GM23338 (cell line): ENCODE data around the gene CAMSAP1. TPM values are rescaled to one million over a fixed set of nuclear protein-coding genes. Genes with fewer than 3 reads are reported as not detected.

Experiments
- ATAC-seq: fragments of 200-7000 bp; cut with Tn5 transposase; 3 replicates; pipeline ENCODE4 v1.9.1; 2020
- DNase-seq: peaks from one replicate; pipeline ENCODE4 v3.0.0-alpha.2; 2015; ENCODE audit warnings: low spot score
- H2AFZ ChIP-seq: fragments of 200-600 bp; sonication (generic); 2 replicates; pipeline ENCODE4 v1.8.0; 2016; ENCODE audit warnings: antibody characterized with exemption, mild to moderate bottlenecking, moderate library complexity
- H3F3A ChIP-seq: fragments of 200-600 bp; sonication (generic); replicated peaks from 2 replicates; pipeline ENCODE4 v1.8.0; 2017; ENCODE audit warnings: antibody characterized with exemption, mixed run types, low read depth
- H3K27ac ChIP-seq: fragments of 200-600 bp; sonication (generic); 2 replicates; pipeline ENCODE4 v1.6.1; 2016; ENCODE audit warnings: low read depth
- H3K27me3 ChIP-seq: fragments of 200-600 bp; sonication (generic); 2 replicates; pipeline ENCODE4 v1.8.0; 2016; ENCODE audit warnings: mild to moderate bottlenecking, mixed run types, moderate library complexity; ENCODE audit not compliant: insufficient read depth
- H3K36me3 ChIP-seq: fragments of 200-600 bp; sonication (generic); 2 replicates; pipeline ENCODE4 v1.8.0; 2016; ENCODE audit warnings: mild to moderate bottlenecking; ENCODE audit not compliant: insufficient read depth
- H3K4me1 ChIP-seq: fragments of 200-600 bp; sonication (generic); 2 replicates; pipeline ENCODE4 v1.8.0; 2016; ENCODE audit warnings: mild to moderate bottlenecking, moderate library complexity; ENCODE audit not compliant: insufficient read depth
- H3K4me2 ChIP-seq: fragments of 200-600 bp; sonication (generic); 2 replicates; pipeline ENCODE4 v1.7.1; 2017; ENCODE audit warnings: mixed run types
- H3K4me3 ChIP-seq: fragments of 200-600 bp; sonication (generic); 2 replicates; pipeline ENCODE4 v1.6.1; 2016; ENCODE audit warnings: mixed run types
- H3K79me2 ChIP-seq: fragments of 200-600 bp; sonication (generic); replicated peaks from 2 replicates; pipeline ENCODE4 v1.8.0; 2017; ENCODE audit warnings: mild to moderate bottlenecking; ENCODE audit not compliant: insufficient read depth
- H3K9me2 ChIP-seq: fragments of 200-600 bp; sonication (generic); 2 replicates; pipeline ENCODE4 v1.8.0; 2017; ENCODE audit not compliant: insufficient read depth
- H4K20me1 ChIP-seq: fragments of 200-600 bp; sonication (generic); replicated peaks from 2 replicates; pipeline ENCODE4 v1.8.0; 2017; ENCODE audit warnings: mild to moderate bottlenecking; ENCODE audit not compliant: insufficient read depth
- H3K27ac Mint-ChIP-seq: 2 replicates; pipeline ENCODE4 v1.8.0; 2020; ENCODE audit warnings: inconsistent platforms, mild to moderate bottlenecking, moderate library complexity, mixed read lengths
- H3K27me3 Mint-ChIP-seq: 3 replicates; pipeline ENCODE4 v1.8.0; 2022; ENCODE audit warnings: low read depth, mild to moderate bottlenecking, moderate library complexity, mixed read lengths, inconsistent platforms; ENCODE audit not compliant: insufficient read depth, poor library complexity
- H3K36me3 Mint-ChIP-seq: 3 replicates; pipeline ENCODE4 v1.8.0; 2021; ENCODE audit warnings: low read depth, mild to moderate bottlenecking, inconsistent platforms, moderate library complexity, mixed read lengths
- H3K4me1 Mint-ChIP-seq: 3 replicates; pipeline ENCODE4 v1.8.0; 2020; ENCODE audit warnings: mild to moderate bottlenecking, inconsistent platforms, mixed read lengths
- H3K4me3 Mint-ChIP-seq: 3 replicates; pipeline ENCODE4 v1.8.0; 2021; ENCODE audit warnings: moderate library complexity, mild to moderate bottlenecking, inconsistent platforms, mixed read lengths
- H3K9me3 Mint-ChIP-seq: 3 replicates; pipeline ENCODE4 v1.8.0; 2020; ENCODE audit warnings: moderate library complexity, mild to moderate bottlenecking, inconsistent platforms, mixed read lengths
- CREB1 ChIP-seq: fragments of 250-450 bp; sonication (Bioruptor Pico); IDR thresholded peaks from 2 replicates; pipeline ENCODE4 v1.5.0; 2020; ENCODE audit warnings: low read depth, mild to moderate bottlenecking, moderate library complexity
- NANOG ChIP-seq: IDR thresholded peaks from 2 replicates; pipeline ENCODE4 v1.6.1; 2016; ENCODE audit warnings: antibody characterized with exemption, borderline replicate concordance
- ZNF331 ChIP-seq: fragments of 250-450 bp; sonication (Bioruptor Pico); IDR thresholded peaks from 2 replicates; pipeline ENCODE4 v1.5.0; 2020; ENCODE audit warnings: low read depth, mild to moderate bottlenecking, moderate library complexity
- polyA plus RNA-seq: library from polyadenylated mRNA; unstranded; fragments of >200 nt; fragmentation: Nextera tagmentation; extraction: Ambion mirVana; gene quantifications from 2 replicates; pipeline ENCODE4 v1.2.1, GENCODE V29; 2016
- total RNA-seq: library from RNA; depleted of rRNA; stranded (reverse); fragments of >200 nt; shearing (Covaris generic); gene quantifications from 2 replicates; pipeline ENCODE4 v1.2.3, GENCODE V29; 2014
- TF ChIP-seq, protein P1 (sequence below): IDR thresholded peaks from one replicate; pipeline ENCODE4 v1.6.1; 2018; ENCODE audit warnings: antibody characterized with exemption; ENCODE audit not compliant: unreplicated experiment
- TF ChIP-seq, protein P2 (sequence below), 2 experiments: fragments of 200-600 bp in 1 of 2; sonication (generic) in 1 of 2; conservative IDR thresholded peaks; 2 replicates each; pipeline versions ENCODE4 v1.5.1 to v1.6.1; 2016 to 2017; ENCODE audit warnings: antibody characterized with exemption in 2 of 2, low read depth in 2 of 2, mild to moderate bottlenecking in 2 of 2, moderate library complexity in 1 of 2

Gene CAMSAP1
- total and polyA plus RNA-seq, 2 experiments from 2014 or later: 6.9 to 75.4 TPM

DNA sequence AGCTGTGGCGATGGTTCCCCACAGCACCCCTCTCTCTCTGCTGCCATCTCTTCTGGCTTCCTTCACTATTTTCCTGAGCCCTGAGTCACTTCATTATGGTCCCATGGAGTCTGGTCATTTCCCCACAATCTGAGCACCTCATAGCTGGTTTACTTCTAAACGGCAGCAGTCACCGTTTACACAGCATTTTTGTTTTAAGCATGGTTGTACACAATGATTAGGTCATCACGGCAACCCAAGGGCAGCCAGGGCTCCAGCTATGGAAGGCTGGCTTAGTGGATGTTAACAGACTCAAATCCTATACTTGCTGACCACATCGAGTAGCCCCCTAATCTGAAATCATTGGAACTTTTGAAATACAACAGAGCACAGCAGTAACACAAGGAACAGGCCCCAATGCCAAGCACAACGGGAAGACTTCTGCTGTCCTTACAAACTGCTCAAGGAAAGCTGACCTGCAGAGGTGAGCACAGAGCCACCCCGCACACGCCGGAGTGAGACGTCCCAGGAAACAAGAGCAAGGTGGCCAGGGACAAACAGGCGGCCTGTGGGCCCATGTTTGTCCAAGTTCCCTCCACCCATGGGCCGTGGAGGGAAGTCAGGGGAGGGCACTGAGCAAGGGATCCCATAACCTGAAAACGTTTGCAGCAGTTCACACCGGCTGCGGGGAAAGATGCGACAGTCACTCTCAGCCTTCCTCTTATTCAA is 22.9 kb downstream of the CAMSAP1 start (continued):
- TF ChIP-seq, protein P1, sequence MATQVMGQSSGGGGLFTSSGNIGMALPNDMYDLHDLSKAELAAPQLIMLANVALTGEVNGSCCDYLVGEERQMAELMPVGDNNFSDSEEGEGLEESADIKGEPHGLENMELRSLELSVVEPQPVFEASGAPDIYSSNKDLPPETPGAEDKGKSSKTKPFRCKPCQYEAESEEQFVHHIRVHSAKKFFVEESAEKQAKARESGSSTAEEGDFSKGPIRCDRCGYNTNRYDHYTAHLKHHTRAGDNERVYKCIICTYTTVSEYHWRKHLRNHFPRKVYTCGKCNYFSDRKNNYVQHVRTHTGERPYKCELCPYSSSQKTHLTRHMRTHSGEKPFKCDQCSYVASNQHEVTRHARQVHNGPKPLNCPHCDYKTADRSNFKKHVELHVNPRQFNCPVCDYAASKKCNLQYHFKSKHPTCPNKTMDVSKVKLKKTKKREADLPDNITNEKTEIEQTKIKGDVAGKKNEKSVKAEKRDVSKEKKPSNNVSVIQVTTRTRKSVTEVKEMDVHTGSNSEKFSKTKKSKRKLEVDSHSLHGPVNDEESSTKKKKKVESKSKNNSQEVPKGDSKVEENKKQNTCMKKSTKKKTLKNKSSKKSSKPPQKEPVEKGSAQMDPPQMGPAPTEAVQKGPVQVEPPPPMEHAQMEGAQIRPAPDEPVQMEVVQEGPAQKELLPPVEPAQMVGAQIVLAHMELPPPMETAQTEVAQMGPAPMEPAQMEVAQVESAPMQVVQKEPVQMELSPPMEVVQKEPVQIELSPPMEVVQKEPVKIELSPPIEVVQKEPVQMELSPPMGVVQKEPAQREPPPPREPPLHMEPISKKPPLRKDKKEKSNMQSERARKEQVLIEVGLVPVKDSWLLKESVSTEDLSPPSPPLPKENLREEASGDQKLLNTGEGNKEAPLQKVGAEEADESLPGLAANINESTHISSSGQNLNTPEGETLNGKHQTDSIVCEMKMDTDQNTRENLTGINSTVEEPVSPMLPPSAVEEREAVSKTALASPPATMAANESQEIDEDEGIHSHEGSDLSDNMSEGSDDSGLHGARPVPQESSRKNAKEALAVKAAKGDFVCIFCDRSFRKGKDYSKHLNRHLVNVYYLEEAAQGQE: no peak
- TF ChIP-seq, protein P2, sequence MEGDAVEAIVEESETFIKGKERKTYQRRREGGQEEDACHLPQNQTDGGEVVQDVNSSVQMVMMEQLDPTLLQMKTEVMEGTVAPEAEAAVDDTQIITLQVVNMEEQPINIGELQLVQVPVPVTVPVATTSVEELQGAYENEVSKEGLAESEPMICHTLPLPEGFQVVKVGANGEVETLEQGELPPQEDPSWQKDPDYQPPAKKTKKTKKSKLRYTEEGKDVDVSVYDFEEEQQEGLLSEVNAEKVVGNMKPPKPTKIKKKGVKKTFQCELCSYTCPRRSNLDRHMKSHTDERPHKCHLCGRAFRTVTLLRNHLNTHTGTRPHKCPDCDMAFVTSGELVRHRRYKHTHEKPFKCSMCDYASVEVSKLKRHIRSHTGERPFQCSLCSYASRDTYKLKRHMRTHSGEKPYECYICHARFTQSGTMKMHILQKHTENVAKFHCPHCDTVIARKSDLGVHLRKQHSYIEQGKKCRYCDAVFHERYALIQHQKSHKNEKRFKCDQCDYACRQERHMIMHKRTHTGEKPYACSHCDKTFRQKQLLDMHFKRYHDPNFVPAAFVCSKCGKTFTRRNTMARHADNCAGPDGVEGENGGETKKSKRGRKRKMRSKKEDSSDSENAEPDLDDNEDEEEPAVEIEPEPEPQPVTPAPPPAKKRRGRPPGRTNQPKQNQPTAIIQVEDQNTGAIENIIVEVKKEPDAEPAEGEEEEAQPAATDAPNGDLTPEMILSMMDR (conservative IDR thresholded peaks at IDR 0.05; ENCODE audit: low read depth in 2 of 2): no peak
- TF ChIP-seq CREB1 (CRISPR knock-in tag): no peak
- TF ChIP-seq ZNF331 (CRISPR knock-in tag): no peak

DNA sequence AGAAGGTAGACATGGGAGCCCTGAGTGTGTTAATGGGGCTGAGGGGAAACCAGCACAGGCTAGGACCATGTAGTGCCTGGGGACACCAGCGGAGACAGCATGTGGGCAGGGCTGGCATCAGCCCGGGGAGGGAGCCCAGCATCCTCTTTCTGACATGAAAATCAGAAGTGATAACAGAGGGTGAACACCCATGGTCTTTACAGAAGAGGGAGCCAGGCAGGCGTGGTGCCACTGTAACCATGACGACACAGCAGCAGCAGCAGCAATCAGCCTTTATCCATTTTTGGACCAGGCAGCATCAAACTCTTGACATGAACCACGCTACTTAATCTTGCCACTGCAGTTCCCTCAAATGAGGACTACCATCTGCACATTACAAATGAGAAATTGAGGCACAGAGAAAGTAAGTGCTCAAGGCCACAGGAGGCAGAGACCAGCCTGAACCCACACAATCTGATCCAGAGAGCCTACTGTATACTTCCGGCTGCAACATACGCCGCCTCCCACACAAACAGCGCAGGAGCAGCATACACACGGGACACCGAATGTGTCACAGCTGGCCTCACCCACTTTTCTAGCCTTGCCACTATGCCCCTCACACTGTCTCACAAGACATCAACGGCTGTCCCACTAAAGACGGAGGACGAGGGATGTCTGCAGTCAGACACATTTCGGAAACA is 23.8 kb downstream of the CAMSAP1 start:
- Mint-ChIP-seq H3K27ac (0 out of 2 replicates have a peak overlapping the region, but pooled peaks have one; percentile 5), H3K36me3 (peaks cover 8% of the 10 kb centered on the region; the same call in 2 of the 3 replicates)
- TF ChIP-seq, protein P2 (conservative IDR thresholded peaks at IDR 0.05; ENCODE audit: low read depth in 2 of 2): no peak
- TF ChIP-seq, protein P1: no peak
- TF ChIP-seq NANOG: no peak

More for the DNA sequence above, 23.8 kb downstream of the CAMSAP1 start:
- Mint-ChIP-seq H3K4me3 (no peak overlapping the region), H3K9me3 (no peaks in the 10 kb centered on the region), H3K27me3 (peaks cover 20% of the 10 kb centered on the region), H3K4me1 (peaks cover 67% of the 10 kb centered on the region)
- Histone ChIP-seq H3K4me1 (peaks cover 34% of the 10 kb centered on the region), H3K4me3 (no peak overlapping the region), H3K27me3 (no peaks in the 10 kb centered on the region), H3K9me2 (no peaks in the 10 kb centered on the region), H3K27ac (no peak overlapping the region), H3K4me2 (no peak overlapping the region), H3K36me3 (no peaks in the 10 kb centered on the region; the same call in 1 of the 2 replicates), H3K79me2 (peaks cover 100% of the 10 kb centered on the region), H4K20me1 (peaks cover 81% of the 10 kb centered on the region), H2AFZ (no peak overlapping the region), H3F3A (peaks cover 6% of the 10 kb centered on the region; the same call in 1 of the 2 replicates)
- DNase-seq: no peak
- no peak for ATAC-seq
